Measurements from ENCODE around the gene PRXL2C.
"Not testable (repeated sequence)": the region's sequence is repeated elsewhere in the genome, so short reads cannot be mapped to it uniquely, and the experiment has no call there.

PRXL2C gene

GRCh38 chr9:96655198-96655851, at the start of gene PRXL2C:
TSS of gene PRXL2C (minus strand) at chr9:96655317. CDS start at chr9:96655281, 36 bp downstream.
- peak; percentile 29 for DNase-seq

- not testable (repeated sequence) for DNase-seq
Measured at GRCh38 chr9:96700721-96701375, 45.7 kb upstream of the PRXL2C start.

GRCh38 chr9:96691326-96691725, 36.2 kb upstream of the PRXL2C start:
- no peak for DNase-seq

DNA sequence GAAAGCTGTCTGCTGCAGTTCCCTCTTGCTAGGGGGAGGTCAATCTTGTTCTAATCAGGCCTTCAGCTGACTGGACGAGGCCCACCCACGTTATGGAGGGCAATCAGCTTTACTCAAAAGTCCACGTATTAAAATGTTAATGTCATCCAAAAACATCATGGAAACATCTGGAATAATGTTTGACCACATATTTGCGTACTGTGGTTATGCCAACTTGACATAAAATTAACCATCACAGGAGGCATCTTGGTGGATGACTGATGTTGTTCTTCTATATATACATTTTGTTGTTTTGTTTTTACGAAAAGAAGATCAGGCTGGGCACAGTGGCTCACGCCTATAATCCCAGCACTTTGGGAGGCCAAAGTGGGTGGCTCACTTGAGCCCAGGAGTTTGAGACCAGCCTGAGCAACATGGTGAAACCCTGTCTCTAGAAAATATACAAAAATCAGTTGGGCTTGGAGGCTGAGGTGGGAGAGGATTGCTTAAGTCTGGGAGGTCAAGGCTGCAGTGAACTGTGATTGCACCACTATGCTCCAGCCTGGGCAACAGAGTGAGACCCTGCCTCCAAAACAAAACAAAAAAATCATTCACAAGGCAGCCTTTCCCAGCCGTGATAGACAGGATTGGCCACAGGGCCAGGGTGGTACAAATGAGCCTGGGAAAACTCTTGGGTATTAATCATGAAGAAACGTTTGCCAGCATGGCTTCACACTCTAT, 33.8 kb upstream of the PRXL2C start:
- no peak for DNase-seq

GRCh38 chr9:96688187-96688586, 33.1 kb upstream of the PRXL2C start:
- peak; percentile 90 for DNase-seq

- peak; percentile 69 for DNase-seq
Measured at GRCh38 chr9:96686638-96687335, 31.7 kb upstream of the PRXL2C start.

- DNase-seq: no peak
Measured at GRCh38 chr9:96680812-96681499, 25.8 kb upstream of the PRXL2C start.

DNA sequence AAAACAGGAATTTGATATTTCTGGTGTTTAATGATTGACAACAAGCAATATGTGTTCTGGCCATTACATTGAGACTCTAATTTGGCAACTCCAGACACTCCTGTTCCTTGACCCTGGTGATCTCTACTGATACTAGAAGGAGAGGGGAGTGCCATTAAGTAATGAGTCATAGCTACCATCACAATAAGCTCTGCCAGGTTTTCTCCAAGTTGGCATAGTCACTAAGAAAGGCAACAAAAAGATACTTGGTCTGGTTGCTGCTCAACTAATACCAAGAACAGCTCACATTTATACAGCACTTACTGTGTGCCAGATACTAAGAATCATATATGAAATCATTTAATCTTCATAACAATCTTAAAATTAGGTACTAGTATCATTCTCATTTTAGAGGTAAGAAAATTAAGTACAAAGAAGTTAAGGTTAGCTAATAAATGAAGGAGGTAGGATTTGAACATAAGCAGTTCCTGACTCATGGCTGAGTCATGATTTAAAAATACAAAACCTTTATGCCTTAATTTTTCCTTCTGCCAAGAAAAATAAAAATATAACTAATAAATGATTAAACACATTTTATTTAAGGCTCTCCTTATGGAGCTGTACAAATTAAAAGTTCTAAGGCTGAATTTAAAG, 19.9 kb upstream of the PRXL2C start:
- no peak for DNase-seq

GRCh38 chr9:96673786-96674185, 18.7 kb upstream of the PRXL2C start:
- not testable (repeated sequence) for DNase-seq

GRCh38 chr9:96668868-96669534, 13.9 kb upstream of the PRXL2C start:
- DNase-seq: no peak

GRCh38 chr9:96667363-96667728, 12.2 kb upstream of the PRXL2C start:
- no peak for DNase-seq

- peak; percentile 14 for DNase-seq
Measured at GRCh38 chr9:96666653-96667362, 11.7 kb upstream of the PRXL2C start.

DNA sequence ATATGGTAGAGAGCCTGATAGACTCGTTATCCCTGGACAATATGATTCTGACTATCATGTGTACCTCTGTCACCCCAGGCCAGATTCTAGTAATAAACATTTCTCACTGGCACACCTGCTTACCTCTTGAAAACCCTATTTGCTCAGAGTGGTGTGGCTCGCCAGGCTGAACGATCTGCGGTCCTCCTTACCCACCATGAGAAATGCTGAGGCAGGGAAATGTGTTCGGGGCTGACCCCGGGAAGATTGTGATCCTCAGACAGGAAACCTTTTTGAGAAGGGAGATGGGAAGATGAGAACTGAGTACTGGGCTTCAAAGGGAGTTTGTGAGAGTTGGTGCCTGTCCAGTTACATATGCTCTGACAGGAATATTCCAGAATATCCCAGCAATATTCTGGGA, 10.7 kb upstream of the PRXL2C start:
- peak; percentile 9 for DNase-seq

GRCh38 chr9:96663506-96664120, 8.5 kb upstream of the PRXL2C start:
- no peak for DNase-seq

DNA sequence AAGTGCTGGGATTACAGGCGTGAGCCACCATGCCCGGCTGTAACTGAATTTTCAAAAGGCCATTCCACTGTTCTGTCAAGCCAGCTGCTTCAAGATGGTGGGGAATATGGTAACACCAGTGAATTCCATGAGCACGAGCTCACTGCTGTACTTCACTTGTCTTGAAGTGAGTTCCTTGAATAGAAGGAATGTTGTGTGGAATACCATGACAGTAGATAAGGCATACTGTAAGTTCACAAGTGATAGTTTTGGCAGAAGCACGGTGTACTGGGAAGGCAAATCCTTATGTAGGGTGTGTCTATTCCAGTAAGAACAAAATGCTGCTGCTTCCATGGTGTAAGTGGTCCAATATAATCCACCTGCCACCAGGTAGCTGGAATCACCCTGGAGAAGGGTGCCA, 6.6 kb upstream of the PRXL2C start:
- DNase-seq: no peak

GRCh38 chr9:96660692-96661248, 5.7 kb upstream of the PRXL2C start:
- no peak for DNase-seq

DNA sequence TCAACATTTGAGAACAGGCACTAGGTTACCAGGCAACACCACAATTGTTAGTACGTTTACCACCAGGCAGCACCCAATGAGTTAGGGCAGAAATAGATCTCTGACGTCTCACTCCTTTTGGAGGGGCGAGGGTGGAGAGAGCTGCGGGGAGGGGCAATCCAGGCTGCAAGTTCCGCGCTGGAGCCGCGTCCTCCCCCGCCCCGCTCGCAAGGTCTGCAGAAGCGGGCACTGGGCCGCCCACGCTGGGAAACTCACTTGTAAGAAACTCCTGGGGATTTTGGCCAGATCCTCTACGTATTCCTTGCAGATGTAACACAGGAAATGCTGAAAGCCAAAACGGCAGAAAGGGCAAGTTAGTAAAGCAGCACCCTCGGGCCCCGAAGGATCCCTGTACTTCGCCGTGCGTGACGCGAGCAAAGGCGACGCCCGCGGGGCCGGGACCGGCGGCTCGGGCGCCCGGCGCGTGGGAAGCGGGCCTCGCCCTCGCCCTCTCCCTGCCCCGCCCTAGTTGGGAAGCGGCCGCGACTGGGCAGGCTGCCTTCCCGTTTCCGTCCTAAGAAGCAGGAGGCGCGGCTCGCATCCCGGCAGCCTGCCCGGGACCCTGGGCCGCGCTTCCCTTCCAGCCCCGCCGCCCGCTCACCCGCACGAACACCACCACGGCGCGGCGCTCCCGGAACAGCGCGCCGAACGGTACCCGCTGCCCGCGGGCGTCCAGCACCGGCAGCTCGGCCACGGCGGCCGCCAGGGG, 493 bp downstream of the PRXL2C start:
- DNase-seq: peak; percentile 79

GRCh38 chr9:96651626-96652025, 3.5 kb downstream of the PRXL2C start:
- DNase-seq: peak; percentile 31

DNA sequence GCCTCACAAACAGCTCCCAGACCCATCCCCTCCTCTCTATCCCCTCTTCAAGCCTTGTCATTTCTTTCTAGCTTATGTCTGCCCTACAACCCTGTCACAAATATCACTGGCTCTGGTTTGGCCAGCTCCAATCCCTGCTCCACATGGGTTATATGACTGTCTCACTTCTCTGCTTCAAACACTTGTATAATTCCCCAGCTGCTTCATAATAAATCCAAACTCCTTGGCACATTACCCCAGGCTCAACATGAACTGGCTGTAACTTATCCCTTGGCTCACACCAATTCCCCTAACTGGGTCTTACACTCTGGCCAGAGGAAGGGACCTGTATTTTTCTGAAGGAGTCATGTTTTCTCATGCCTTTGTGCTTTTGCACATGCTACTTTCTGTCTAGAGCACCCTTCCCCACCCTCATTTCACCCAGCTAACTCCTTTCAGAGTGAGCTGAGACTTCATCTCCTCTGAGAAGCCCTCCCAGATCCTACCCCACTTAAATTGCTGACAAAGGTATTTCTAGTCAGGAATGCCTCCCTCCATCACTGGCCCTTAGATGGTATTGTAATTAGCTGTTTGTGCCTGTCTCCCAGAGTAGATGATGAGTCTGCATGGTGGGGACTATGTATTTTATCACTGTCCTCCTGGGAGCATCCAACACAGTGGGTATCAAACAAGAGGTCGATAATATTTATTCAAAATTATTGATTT, 5.3 kb downstream of the PRXL2C start:
- no peak for DNase-seq
